GM21825 (cell line): ENCODE measurements around the gene APBA2.

Experiments used
- ATAC-seq: cut with Tn5 transposase; IDR thresholded peaks from one replicate; pipeline ENCODE4 v1.9.1; 2021; ENCODE audit warnings: mild to moderate bottlenecking, moderate library complexity; ENCODE audit not compliant: unreplicated experiment

APBA2 gene

DNA sequence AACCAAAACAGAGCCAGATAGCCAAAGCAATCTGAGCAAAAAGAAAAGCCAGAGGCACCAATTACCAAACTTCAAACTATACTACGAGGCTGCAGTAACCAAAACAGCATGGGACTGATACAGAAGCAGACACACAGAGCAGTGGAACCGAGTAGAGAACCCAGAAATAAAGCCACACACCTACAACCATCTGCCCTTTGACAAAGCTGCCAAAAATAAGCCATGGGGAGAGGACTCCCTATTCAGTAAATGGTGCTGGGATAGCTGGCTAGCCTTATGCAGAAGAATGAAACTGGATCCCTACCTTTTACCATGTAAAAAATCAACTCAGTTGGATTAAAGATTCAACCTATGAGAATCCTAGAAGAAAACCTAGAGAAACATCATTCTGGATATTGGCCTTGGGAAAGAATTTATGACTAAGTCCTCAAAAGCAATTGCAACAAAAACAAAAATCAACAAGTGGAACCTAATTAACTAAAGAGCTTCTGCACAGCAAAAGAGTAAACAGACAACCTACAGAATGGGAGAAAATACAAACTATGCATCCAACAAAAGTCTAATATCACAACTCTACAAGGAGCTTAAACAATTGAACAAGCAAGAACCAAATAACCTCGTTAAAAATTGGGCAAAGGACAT is 95.1 kb downstream of the APBA2 start:
- ATAC-seq = no peak

DNA sequence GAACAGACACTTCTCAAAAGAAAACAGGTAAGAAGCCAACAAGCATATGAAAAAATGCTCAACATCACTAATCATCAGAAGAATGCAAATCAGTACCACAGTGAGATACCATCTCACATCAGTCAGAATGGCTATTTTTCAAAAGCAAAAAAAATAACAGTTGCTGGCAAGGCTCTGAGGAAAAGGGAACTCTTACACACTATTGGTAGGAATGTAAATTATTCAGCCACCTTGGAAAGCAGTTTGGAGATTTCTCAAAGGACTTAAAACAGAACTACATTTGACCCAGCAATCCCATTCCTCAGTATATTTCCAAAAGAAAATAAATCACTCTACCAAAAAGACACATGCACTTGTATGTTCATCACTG is 95.6 kb downstream of the APBA2 start:
- no peak for ATAC-seq

DNA sequence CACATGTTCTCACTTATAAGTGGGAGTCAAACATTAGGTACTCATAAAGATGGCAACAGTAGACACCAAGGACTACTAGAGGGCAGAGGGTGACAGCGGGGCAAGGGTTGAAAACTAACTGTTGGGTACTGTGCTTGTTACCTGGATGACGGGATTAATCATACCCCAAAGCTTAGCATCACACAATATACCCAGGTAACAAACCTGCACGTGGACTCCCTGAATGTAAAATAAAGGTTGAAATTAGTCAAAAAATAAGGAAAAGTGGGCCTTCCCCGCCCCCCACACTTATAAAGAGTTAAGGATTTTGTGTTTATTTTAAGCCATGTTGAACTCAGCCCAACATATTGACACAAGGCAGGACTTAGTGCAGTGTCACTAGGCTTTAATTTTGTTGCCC is 96.1 kb downstream of the APBA2 start:
- ATAC-seq = no peak

DNA sequence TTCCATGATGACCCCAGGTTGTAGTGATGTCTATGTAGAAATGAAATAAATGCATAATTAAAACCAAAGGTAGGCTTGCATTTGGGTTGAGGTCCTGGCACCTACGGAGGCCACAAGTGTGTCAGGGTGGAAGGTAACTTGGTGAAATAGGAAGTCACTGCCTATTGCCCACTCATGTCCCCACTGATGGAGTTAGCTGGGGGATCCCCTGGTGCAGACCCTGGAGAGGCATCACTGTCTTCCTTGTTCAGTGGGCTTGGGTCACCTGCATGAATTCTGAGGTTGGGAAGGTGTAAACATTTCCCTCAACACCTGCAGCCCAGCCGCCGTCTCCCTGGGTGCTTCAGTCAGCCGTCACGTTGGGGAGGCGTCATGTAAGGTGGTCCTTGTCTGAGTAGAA is 97.1 kb downstream of the APBA2 start:
- ATAC-seq = no peak

DNA sequence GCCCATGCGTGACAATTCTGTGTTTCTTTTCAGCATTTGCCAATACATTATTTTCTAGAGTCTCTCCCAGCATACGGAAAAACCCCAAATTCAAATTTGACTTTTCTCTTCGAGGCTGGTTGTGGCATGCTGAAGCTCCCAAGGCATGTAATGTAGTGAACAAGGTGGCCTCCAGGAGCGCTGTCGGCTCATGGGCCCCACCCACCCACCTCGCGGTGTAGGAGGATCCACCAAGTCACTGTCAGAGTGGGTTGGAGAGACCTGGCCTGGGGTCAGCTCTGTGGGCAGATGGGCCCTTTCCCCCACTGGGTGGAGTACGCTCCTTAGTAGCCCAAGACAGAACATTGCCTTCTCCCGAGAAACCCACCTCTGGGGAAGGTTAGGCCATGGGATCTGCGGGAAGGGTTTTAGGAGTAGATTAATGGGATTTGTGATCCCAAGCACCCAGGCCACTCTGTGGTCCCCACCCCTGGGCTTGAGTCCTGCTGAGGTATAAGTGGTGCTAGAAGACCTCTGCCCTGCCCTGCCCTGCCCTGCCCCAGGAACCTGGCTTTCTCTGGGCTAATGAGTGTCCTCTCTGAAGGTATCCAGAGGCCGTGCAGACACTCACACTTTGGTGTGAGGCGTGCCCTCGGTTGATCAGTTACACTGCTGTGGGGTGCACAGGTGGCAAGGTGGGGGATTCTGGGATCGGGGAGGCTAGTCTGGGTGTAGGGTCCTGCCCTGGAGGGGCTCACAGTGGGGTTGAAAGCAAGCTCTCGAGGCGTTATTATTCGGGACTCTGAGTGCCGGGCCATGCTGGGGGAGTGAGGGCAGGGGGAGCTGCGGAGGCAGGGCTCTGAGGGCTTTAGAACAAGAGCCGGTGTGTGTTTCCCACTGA is 97.9 kb downstream of the APBA2 start:
- ATAC-seq = no peak

DNA sequence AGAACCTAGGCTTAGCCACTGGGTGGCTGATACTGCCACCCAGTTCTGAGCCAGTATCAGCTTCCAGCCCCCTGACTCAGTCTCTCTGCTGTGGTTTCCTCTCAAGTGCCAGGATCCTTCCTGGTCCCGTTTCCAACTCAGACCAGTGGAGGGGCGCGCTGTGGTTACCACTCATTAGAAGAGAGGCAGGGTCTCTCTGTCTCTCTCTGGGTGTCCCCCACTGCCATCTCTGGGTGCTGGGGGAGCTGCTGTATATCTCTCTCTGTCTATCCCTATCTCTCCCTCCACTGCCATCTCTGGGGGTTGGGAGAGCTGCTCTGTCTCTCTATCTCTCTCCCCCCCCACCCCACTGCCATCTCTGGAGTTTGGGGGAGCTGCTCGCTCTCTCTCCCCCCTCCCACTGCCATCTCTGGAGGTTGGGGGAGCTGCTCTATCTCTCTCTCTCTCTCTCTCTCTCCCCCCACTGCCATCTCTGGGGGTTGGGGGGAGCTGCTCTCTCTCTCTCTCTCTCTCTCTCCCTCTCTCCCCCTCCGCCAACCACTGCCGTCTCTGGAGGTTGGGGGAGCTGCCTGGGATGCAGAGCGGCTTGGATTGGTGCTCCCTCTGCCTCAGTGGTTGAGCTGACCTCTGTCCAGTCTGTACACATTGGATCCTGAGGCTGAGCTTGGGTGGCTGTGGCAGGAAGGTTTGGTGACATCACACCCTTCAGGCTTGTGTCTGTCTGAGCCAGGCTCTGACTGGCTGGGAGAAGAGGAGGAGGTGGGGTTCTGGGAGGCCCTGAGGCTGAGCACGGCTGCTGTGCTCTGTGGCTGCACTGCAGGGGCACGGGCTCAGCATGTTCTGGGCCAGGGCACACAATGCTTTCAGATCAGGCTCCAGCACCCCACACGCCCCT is 98.9 kb downstream of the APBA2 start:
- no peak for ATAC-seq

DNA sequence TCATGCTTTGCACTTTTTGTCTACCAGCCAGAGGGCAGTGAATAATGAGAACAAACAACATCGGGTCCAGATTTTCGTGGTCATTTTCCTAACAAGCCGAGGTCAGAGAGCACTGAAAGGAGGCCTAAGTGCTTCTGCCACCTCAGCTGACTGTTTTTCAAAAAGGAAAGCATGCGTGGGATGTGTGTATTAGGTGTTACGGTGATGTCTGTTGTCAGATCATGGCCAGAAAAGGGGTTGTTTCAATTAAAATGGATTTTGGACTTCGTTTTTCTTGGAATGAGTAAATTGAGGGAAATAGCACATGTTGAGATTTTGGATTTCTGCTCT is 99.5 kb downstream of the APBA2 start:
- ATAC-seq = no peak

DNA sequence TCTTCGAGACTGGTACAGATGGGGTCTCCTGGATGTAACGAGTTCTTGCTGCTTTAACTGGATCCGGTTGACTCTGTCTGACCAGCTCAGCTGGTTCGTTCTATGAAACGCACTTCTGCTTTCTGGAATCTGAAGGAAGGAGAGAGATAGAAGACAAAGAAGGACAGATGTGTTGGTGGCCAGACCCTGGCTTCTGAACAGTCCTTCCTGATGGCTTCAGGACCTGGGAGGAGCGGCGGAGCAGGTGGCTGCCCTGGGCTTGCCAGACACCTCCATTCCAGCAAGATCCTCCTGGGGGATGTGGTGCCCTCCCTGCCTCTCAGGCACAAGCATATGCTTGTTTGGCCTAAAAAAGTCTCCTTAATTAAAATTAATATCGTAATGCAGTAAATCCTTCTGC is 99.9 kb downstream of the APBA2 start:
- ATAC-seq = no peak

DNA sequence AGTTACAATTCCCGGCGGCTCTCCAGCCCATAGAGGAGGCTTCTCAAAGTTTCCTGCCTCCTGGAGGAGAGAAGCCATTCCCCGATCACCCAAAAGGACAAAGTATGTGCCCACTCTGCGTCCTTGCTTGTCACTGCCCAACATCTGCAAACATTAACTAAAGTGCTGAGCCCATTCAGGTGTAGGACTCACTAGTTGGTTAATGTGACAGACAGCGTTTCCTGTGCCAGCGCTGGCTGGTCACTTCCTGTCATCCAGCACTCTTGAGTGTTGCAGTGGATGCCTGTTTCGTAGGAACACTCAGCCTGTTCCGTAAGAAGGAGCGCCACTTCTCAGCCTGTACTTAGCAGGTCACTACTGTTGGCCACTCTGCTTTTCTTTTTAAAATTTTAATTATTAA is 100.3 kb downstream of the APBA2 start:
- ATAC-seq = no peak

DNA sequence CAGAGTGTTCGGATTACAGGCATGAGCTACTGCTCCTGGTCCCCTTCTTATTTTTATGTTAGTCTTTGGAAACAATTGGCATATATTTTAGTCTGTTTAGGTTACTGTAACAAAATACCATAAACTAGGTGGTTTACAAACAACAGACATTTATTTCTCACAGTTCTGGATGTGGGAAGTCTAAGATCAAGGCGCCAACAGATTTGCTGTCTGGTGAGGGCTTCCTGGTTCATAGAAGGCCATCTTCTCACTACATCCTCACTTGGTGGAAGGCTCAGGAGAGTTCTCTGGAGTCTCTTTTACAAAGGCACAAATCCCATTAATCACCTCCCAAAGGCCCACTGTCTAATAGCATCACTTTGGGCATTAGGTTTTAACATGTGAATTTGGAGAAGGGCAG is 101.0 kb downstream of the APBA2 start:
- no peak for ATAC-seq

DNA sequence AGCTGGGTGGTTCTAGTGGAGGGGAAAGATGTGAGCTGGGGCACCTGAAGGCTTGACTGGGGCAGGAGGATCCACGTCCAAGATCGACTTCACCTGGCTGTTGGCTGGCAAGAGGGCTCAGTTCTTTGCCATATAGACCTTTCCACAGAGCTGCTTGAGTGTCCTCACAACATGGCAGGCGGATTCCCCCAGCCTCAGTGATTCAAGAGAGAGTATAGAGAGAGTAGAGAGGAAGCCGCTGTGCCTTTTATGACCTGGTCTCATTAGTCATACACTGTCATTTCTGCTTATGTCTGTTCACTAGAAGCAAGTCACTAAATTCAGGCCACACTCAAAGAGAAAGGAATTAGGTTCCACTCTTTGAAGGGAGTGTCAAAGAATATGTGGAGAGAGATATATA is 101.6 kb downstream of the APBA2 start:
- no peak for ATAC-seq

DNA sequence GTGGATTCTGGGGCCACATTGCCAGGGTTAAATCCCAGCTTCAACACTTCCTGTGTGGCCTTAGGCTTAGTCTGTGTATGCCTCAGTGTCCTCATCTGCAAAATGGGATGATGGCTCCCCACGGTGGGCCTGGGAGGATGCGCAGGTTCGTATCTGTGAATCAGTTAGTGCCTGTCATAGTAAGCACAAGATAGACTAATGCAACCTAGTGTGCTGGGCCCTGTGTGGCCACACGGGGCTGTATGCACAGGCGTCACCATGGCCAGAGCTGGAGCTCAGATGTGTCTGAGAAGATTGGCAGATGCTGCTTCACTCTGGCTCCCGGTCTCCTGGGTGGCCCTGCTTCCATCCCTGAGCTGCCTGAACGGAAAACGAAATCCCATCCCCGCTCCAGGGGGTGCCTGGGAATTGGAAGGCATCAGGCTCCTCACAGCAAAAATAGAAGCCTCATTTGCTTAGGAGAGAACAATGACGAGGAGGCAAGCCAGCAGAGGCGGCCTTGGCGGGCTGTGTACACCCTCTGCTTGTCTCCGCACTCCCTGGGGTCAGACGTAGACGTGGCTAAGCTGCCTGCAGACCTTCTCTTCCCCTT is 103.6 kb downstream of the APBA2 start:
- ATAC-seq = no peak

DNA sequence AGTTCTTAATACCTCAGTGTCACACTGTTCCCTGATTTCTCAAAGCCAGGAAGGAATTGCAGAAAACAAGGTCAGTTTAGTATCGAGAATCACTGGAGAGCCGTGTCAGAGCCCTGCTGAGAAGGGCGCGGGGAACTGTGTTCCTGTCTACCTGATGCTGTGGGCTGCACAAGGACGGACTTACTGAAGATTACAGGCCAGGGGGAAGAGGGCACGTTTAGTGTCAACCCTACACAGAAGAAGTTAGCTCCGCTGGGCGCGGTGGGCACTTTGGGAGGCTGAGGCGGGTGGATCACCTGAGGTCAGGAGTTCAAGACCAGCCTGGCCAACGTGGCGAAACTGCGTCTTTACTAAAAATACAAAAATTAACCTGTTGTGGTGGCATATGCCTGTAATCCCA is 104.1 kb downstream of the APBA2 start:
- no peak for ATAC-seq

DNA sequence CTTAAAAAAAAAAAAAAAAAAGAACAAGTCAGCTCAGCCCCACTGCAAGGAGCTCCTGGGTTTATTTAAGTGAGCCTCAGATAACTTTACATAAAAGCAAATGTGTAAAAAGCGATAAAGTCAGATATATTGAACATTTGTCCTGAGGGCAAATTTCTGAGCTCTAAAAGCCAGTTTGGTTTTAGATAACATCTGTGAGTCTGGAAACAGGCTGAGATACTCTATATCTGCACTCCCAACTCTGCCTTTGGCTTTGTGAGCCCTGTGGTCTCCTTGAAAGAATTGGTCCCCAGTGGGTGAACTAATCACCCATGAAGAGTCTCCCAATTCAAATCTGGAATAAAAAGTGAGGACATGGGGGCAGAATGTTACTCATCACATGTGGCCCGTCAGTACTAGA is 104.6 kb downstream of the APBA2 start:
- ATAC-seq = no peak

DNA sequence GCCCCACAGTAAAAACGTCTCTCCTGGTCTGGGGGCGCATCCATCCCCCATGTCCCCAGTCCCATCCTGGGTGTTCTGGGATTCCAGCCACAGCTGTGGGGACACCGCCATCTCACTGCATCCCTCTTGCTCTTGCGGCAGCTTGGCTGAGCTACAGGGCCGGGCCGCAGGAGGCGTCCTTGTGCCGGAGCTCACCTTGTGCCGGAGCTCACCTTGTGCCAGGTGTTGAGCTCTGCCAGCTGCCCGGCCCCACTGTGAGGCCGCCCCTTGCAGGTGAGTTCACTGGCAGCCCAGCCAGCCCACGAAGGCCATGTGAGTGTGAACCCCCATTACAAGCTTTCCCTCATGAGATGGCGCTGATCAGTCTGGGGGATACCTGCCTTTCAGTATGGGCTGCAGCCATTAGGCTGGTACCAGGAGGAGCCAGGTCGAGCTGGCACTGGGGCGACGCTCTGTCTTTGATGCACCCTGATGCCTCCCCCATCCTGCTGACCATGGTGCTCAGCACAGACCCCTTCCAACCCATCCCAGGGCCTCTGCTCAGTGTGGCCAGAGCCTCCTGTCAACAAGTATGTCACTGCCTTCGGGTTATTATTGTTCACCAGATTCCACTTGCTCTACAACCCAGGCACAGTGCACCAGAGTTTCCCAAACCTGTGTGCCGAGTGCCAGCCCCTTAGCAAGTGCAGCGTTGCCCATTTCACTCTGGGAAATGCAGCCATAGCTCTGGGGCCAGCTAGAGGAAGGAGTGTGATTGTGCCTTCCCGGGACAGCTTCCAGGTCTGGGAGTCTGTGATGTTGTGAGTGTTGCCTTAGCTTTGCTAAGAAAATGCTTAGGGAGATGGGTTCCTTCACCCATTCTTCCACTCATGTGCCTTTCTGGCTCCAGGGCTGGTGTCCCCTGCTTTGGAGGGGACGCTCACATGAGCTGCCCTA is 105.7 kb downstream of the APBA2 start:
- no peak for ATAC-seq

DNA sequence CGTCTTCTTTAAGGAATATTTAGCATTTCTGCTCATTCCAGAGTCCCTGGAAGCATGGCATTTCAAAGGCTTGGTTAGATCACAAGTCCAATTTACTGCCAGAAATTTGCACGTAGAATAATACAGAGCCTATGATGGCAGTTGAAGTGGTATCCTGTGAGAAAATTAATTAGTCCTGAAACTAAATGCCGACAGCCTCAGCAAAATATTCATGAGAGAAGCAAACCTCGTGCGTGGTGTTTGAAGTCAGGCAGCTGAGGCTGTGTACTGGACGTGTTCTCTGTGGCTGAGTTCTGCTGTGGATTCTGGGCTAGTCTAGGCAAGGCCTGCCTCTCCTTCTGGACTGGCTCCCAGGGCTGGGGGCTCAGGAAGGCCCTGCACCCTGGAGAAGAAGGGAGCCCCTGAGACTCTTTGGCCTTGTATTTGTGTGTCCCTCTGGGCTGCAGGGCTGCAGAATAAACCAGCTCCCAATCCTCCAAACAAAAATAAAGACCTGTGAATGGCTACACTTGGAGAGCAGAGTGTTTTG is 106.6 kb downstream of the APBA2 start:
- no peak for ATAC-seq

DNA sequence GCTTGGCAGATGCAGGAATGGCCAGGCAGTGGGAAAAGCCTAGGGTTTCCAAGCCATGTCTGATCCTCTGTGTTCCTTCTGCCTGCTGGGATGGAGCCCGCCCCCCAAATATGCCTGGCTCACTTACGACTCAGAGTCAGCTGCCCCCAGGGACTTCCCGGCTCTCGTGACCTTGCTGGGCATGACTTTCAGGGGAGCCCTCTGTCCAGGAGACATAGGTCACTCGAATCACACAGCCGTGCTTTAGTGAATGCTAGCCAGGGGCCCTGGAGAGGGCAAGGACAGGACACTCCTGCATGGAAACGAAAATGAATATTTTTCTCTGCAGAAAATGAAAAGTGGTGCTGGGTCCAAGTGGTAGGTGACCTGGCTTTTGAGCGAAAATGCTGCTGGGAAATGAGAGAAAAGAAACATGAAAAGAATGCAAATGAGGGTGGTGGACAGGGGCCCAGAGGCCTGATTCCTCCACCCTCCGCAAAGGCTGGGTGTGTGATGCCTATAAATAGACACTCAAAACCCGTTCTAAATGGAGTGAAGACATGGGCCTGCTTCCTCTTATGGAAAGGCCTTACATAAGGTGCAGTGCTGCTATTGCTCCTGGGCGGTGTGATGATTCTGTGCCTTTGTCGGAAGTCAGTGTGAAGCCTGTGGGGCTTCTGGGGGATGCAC is 107.4 kb downstream of the APBA2 start:
- ATAC-seq = no peak

DNA sequence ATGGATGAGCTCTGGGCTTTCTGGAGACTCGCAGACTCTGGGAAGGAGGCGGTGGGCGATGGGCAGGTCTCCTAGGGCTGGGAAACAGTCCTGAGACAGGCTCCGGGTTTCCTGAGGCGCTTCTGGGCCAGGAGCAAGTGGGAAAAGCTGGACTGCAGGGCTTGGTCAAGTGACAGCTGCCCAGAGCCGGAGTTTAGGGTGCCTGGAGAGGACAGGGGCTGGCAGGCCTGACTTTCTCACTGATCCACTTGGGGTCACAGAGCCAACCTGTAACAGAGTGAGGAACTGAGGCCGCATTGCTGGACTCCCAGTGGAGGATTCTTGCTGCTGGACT is 107.9 kb downstream of the APBA2 start:
- ATAC-seq = no peak

DNA sequence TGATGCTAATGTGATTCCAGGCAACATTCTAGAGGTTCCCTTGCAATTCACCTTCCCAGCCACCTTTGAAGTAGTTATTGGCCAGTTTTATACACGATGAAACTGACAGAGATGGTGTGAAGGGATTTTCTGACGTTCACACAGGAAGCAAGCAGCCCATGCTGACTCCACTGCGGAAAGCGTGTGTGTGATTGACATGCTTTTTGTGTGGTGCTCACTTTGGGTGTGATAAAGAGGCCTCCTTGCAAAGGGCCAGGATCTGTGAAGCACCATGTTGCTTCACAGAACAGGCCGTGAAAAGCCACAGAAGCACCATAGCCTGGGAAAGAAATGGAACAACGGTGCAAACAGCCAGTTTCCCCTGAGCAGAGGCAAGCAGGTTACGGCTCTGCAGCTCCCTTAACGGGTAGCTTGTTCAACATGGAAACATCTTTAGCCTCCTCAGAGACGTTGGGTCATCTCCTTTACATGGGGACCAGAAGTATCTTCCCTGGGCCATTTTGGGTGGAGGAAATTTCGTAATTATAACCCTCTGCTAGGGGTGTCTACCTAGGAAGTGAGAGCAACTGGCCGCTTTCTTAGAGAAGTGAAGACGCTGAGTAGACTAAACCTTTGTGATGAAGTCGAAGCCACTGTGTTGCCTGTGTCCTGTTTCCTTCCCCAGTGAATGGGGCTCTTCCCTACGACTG is 108.5 kb downstream of the APBA2 start:
- ATAC-seq = no peak
